HG03432 (cell line): ENCODE results near the gene HMGN1.

ENCODE experiments used
- ATAC-seq: cut with Tn5 transposase; IDR thresholded peaks from one replicate; pipeline ENCODE4 v1.9.1; 2021; ENCODE audit warnings: mild to moderate bottlenecking, moderate library complexity; ENCODE audit not compliant: unreplicated experiment

The HMGN1 gene

GRCh38 chr21:39336457-39337008 lies 12.4 kb downstream of the HMGN1 start:
- ATAC-seq, result no peak

DNA sequence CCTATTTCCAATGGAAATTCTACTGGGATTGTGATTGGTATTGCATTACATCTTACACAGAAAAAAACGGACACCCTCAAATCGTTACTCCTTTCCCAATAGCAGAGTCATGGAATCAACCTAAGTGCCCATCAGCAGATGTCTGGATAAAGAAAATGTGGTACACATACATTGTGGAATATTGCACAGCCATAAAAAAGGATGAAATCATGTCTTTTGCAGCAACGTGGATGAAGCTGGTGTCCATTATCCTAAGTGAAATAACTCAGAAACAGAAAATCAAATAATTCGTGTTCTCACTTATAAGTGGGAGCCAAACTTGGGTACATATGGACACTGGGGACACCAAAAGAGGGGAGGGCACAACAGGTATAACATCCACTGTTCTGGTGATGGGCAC lies 14.3 kb downstream of the HMGN1 start:
- no peak for ATAC-seq

GRCh38 chr21:39332175-39332574 lies 16.7 kb downstream of the HMGN1 start:
- ATAC-seq, result no peak

DNA sequence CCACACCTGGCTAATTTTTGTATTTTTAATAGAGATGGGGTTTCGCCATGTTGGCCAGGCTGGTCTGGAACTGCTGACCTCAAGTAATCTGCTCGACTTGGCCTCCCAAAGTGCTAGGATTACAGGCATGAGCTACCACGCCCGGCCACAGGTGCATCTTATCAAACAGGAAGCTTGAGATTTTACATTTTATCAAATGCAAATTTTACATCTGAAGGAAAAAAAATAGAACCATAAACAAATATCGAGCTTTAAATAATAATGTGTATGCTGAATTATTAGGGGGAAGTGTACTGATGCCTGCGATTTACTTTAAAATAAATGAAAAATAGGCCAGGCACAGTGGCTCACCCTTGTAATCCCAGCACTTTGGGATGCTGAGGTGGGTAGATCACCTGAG lies 18.9 kb downstream of the HMGN1 start:
- no peak for ATAC-seq

GRCh38 chr21:39327727-39328126 lies 21.2 kb downstream of the HMGN1 start:
- no peak for ATAC-seq

DNA sequence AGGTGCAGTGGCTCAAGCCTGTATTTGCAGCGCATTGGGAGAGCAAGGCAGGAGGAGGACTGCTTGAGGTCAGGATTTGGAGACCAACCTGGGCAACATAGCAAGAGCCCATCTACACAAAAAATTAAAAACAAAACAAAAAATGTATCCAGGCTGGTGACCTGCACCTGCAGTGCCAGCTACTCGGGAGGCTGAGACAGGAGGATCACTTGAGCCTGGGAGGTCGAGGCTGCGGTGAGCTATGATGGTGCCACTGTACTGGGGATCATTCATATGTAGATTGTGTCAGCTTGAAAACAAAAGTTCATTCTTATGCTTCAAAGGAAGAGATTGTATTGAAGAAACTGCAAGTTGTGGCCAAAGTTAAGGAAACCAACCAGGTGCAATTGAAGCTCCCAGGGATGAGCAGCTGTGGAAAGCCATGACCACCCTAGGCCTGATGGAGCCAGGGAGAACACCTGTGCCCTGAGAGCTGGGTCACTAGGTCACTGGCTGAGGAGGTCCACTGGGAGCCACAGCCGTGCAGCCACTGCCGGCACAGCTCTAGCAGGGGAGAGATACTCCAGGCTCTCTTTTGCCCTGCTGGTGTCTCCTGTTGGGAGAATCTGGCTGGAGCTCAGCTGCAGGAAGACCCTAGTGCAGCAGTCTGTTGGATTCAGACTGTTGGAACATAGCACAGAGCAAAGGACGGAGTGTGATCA lies 22.1 kb downstream of the HMGN1 start:
- ATAC-seq, result no peak

DNA sequence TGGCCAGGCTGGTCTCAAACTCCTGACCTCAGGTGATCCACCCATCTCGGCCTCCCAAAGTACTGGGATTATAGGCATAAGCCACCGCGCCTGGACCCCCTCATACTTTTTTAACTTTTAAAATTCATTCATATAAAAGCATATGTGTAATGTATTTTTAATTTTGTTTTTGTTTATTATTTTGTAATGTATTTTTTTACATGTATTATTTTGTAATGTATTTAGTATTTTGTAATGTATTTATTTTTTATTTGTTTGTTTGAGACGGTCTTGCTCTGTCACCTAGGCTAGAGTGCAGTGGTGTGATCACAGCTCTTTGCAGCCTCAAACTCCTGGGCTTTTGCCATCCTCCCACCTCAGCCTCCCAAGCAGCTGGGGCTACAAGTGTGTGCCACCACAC lies 23.4 kb downstream of the HMGN1 start:
- no peak for ATAC-seq

GRCh38 chr21:39321424-39321823 lies 27.5 kb downstream of the HMGN1 start:
- ATAC-seq, result no peak

DNA sequence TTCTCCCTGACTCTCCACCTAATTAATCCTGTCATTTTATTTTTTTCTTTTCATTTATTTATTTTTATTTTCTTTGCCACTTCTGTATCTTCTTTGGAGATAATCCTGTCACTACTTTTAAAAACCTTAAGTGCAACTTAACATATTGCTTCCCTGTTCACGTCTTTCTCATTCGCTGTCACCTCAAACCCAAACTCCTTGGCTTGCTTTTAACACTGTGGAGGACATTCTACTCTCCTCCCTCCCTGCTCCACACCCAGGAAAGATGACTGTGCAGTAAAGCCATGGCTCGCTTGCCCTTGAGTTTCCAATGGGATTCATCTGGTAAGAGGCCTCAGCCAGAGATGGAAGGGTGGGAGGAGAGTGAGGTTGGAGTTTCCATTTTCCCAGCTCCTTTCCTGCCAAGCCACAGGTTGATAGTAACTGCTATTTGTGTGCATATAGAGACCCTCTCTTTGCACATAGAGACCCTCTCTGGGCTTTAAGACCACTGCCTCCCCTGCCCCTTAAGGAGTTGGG lies 29.0 kb downstream of the HMGN1 start:
- no peak for ATAC-seq

DNA sequence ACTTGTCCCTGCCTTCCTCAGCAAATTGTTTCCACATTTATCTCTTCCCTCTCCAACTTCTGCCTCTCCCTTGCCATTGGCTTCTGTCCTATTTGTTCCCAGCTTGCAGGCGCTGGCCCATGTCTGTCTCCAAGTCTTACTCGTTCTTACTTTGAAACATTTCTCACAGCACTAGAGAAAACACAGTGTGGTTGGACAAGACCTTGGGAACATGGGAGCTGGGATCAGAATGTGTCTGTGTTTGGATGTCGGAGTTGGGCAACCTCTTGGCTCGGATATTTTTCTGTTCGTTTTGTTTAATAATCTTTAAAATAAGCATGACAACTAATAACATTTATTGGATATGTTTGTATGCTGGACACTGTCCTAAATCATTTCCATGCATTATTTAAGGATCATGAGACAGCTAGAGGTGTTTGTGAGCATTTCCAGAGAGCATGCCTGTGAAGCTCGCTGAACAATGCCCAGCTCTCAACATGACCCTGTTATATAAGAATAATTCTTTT lies 29.6 kb downstream of the HMGN1 start:
- no peak for ATAC-seq

DNA sequence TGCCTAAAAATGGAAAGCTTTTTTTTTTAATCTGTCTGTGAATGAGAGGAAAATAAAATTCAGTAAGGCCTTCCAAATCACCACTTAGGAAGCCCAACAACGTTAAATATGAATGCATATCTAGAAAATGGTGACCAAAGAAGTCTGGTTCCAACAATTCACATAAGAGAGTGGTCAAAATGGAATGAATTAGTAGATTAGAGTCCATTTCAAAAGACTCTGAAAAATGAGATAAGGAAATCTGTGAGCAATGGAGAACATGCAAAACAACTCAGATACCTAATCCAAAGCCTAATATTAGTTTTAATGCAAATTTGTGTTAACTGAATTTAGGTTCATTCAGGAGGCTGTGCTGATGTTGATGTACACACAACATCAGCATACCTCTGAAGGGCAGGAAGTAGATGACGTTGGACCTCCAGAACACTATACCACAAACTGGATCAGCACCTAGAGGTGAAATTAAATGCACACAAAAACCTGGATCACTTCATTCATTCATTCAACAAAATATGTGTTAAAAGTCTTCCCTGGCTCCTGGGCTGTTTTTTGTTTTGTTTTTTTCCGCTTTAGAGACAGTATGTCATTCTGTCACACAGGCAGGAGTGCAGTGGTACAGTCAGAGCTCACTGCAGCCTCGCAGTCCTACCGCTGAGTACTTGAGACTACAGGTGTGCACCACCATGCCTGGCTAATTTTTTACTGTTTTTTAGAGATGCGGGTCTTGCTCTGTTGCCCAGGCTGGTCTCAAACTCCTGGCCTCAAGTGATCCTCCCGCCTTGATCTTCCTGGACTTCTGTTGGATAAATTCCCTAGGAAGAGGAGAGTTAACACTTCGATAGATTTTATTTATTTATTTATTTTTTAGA lies 30.6 kb downstream of the HMGN1 start:
- no peak for ATAC-seq

- ATAC-seq, result no peak
Observed at GRCh38 chr21:39317134-39318090, 31.5 kb downstream of the HMGN1 start.

- ATAC-seq, result no peak
Observed at GRCh38 chr21:39316729-39317128, 32.2 kb downstream of the HMGN1 start.

GRCh38 chr21:39315603-39316445 lies 33.1 kb downstream of the HMGN1 start:
- ATAC-seq, result no peak

- peak; percentile 18 for ATAC-seq
Observed at GRCh38 chr21:39314143-39315027, 34.5 kb downstream of the HMGN1 start.

DNA sequence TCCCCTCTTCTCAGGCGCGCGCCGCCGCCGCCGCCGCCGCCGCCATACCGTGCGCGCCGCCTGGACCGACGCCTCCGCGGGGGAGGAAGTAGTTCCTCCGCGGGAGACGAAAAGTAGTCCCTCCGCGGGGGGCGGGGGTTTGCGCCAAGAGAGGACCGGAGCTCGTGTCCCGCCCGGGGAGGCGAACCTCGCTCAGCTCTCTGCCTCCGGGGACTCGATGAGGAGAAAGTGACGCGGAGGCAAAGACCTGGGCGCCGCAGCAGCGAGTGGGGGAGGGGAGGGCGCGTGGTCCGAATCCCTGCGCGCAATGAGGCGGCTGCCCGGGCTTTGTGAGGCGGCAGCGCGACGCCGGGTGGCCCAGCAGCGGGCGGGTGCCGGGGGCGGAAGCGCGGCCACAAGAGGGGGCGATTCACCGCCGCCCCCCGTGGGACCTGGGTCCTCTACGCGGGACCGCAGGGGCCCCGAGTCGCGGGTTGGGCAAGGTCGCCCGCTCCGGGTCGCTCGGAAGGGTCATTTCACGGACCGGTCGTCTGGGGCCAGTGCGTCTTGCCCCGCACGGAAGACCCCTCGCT lies 35.2 kb downstream of the HMGN1 start, which contains the start of gene BRWD1:
Gene BRWD1 (minus strand): TSS at position 62 of the 572 bp plus-strand sequence. CDS start 141 bp downstream, outside the sequence.
- peak; percentile 65 for ATAC-seq

- peak; percentile 5 for ATAC-seq
Observed at GRCh38 chr21:39313042-39313570, 35.8 kb downstream of the HMGN1 start.
